Measurements from ENCODE around the gene SET. TPM values are rescaled to one million over a fixed set of nuclear protein-coding genes. Genes with fewer than 3 reads are reported as not detected.

The SET gene
- total and polyA plus RNA-seq, 2 of the 8 experiments (the other 6 are each of a cell fraction or from before 2014, with no cell fraction given), result 466 to 1,345 TPM

DNA sequence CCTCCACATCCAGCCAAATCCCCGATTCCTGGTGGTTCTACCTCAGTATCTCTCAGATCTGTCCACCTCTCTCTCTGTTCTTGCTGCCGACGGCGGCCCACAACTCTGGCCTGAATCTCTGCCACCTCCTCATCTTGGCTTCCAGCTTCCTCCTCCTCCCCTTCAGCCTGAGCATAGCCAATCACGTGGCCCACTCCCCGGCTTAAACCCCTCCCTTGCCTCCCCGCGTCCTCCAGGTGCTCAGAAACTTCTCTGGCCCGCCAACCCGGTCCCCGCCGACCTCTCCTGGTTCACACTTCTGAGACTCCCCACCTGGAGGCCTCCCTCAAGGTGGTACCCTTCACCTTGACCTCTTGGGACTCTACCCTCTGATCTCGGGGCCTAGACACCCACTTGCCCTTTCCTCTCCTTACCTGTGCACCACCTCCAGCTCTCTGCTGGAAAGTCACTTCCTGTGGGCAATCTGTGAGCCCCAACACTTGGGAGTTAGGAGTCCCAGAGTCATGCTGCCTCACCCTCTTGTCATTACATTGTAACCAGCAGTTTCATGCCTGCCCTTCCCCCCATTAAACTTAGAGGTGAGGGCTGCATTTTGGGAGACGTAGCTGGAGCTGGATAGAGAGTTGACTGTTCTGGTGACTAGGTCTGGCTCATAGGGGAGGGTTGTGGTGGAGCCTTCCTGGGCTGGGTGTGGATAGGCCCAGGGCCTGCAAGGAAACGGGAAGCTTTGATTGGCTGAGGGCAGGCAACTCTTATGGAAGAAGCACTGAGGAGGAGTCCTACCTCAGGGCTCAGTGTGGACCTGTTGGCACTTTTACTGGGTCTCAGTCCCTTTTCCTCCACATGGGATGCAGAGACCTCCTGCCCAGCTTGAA, 4.5 kb upstream of the SET start:
- Histone ChIP-seq H3K4ac (replicated peaks; ENCODE audit: insufficient read length, low read depth, low read length) (peak overlapping the region; percentile 20), H2AFZ (ENCODE audit: low read length) (no peak overlapping the region), H4K5ac (ENCODE audit: insufficient read length, low read depth, low read length) (peak overlapping the region; percentile 91), H3K79me2 (ENCODE audit: control insufficient read depth in 1 of 2, insufficient read depth in 2 of 2, low read length in 2 of 2) (peaks cover 25 to 49% of the 10 kb centered on the region in 2 experiments), H2BK12ac (ENCODE audit: low read depth, low read length) (no peak overlapping the region; the same call in none of the 2 replicates), H3K18ac (ENCODE audit: extremely low read depth, low read length) (peak overlapping the region; percentile 98), H4K20me1 (replicated peaks in 1 of 2; ENCODE audit: control insufficient read depth in 1 of 2, insufficient read depth in 2 of 2, low read length in 2 of 2) (peaks cover 17 to 21% of the 10 kb centered on the region in 2 experiments), H2BK5ac (ENCODE audit: low read depth, low read length) (peak overlapping the region; percentile 95), H2AK5ac (ENCODE audit: low read depth, low read length) (peak overlapping the region; percentile 47), H3K23me2 (ENCODE audit: low read depth, low read length) (peaks cover 19% of the 10 kb centered on the region), H3K4me2 (ENCODE audit: insufficient read depth in 1 of 2, low read depth in 2 of 2, low read length in 2 of 2) (peak overlapping the region; percentile 95 to 100), H3K4me3 (ENCODE audit: extremely low read depth in 1 of 4, insufficient read depth in 2 of 4, low read depth in 3 of 4, low read length in 4 of 4) (peak overlapping the region; percentile 91 to 99 (median 97)), H3K27ac (ENCODE audit: low read depth, low read length) (peak overlapping the region; percentile 93), H3K36me3 (ENCODE audit: control insufficient read depth in 2 of 4, insufficient read depth in 4 of 4, low read length in 3 of 4) (peaks cover 0 to 20% (median 0%) of the 10 kb centered on the region in 4 experiments; a peak in 1 of 8 replicates), H3K27me3 (replicated peaks in 1 of 4; ENCODE audit: control insufficient read depth in 3 of 4, extremely low read depth in 1 of 4, insufficient read depth in 3 of 4, low read length in 3 of 4) (no peaks in the 10 kb centered on the region), H4K91ac (replicated peaks; ENCODE audit: insufficient read length, low read length) (peak overlapping the region; percentile 85), H3K23ac (ENCODE audit: insufficient read length) (no peak overlapping the region), H3K9me3 (ENCODE audit: insufficient read depth in 2 of 2, low read depth in 1 of 2, low read length in 1 of 2) (no peaks in the 10 kb centered on the region; a peak in 1 of 4 replicates), H2BK120ac (replicated peaks; ENCODE audit: low read depth, low read length) (peak overlapping the region; percentile 30), H4K8ac (ENCODE audit: extremely low read depth, insufficient read depth, low read length) (peak overlapping the region; percentile 63; the same call in 1 of the 2 replicates), H3K79me1 (ENCODE audit: low read depth, low read length) (peaks cover 8% of the 10 kb centered on the region; the same call in 1 of the 2 replicates), H2BK20ac (ENCODE audit: low read length) (no peak overlapping the region), H3K14ac (ENCODE audit: insufficient read length) (no peak overlapping the region), H2BK15ac (ENCODE audit: low read length) (no peak overlapping the region), H3K4me1 (replicated peaks in 1 of 4; ENCODE audit: control insufficient read depth in 3 of 4, insufficient read depth in 4 of 4, low read length in 3 of 4) (peaks cover 3 to 15% (median 8%) of the 10 kb centered on the region in 4 experiments; a peak in 6 of 7 replicates), H3K9ac (replicated peaks in 1 of 4; ENCODE audit: extremely low read depth in 1 of 4, low read depth in 3 of 4, low read length in 3 of 4) (peak overlapping the region; percentile 89 to 96 (median 92)), H3K56ac (replicated peaks; ENCODE audit: insufficient read length, low read depth, low read length) (peak overlapping the region; percentile 85)
- 1% methylated on average over 14 of the region's 15 CpGs; no CpG with 5 or more reads in 1 of the 2 experiments for WGBS, 2 experiments (ENCODE audit: extremely low coverage in 1 of 2, insufficient coverage in 1 of 2, insufficient read length in 1 of 2, insufficient replicate concordance in 2 of 2, low coverage in 1 of 2, low lambda C conversion rate in 2 of 2, missing lambda C conversion rate in 1 of 2)
- ChIA-PET POLR2A (ENCODE audit: partially characterized antibody) (interaction anchor here (0.5 to 46.1 kb wide), 29 partner anchors 7 to 339 kb away, joined by 3 to 1197 read pairs (median 3); partner anchors contain the start of genes DYNC2I2, ENDOG, PHYHD1 and PKN3), CTCF (ENCODE audit: partially characterized antibody) (interaction anchor here (0.8 to 2.9 kb wide), 7 partner anchors 16 to 51 kb away, joined by 3 to 16 read pairs (median 5); partner anchors contain the start of gene PKN3)
- DNase-seq (ENCODE audit: low read depth in 1 of 2, low spot score in 2 of 2) (peak in 1 of 2 experiments; percentile 78), FAIRE-seq (no peak)
- no peak for TF ChIP-seq RFX5 (IDR thresholded peaks at IDR 0.05; ENCODE audit: borderline replicate concordance, low read depth, low read length)
- TF ChIP-seq TAF1 (IDR thresholded peaks at IDR 0.05; ENCODE audit: low read depth, low read length), result peak; percentile 51; the same call in 1 of the 2 replicates
- no peak; the same call in none of the 2 replicates for TF ChIP-seq TBP (IDR thresholded peaks at IDR 0.05; ENCODE audit: low read depth, low read length)
- no peak for TF ChIP-seq JUND (IDR thresholded peaks at IDR 0.05; ENCODE audit: low read length)
- TF ChIP-seq SAP30 (IDR thresholded peaks at IDR 0.05; ENCODE audit: insufficient read depth, insufficient replicate concordance, low read length), result peak; percentile 27
- TF ChIP-seq HDAC2 (IDR thresholded peaks at IDR 0.05; ENCODE audit: borderline replicate concordance in 1 of 2, low read depth in 2 of 2, low read length in 2 of 2), result 0 out of 4 replicates have a peak, but pooled peaks of 1 of the 2 experiments have one; percentile 5
- TF ChIP-seq, protein P1, sequence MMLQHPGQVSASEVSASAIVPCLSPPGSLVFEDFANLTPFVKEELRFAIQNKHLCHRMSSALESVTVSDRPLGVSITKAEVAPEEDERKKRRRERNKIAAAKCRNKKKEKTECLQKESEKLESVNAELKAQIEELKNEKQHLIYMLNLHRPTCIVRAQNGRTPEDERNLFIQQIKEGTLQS (IDR thresholded peaks at IDR 0.05; ENCODE audit: insufficient read depth, low read depth, low read length), result peak; percentile 39; the same call in 1 of the 2 replicates
- no peak for TF ChIP-seq RNF2 (IDR thresholded peaks at IDR 0.05; ENCODE audit: borderline replicate concordance, low read depth, low read length, missing control alignments, poor library complexity, severe bottlenecking)

All from H1 (cell line).